ENCODE measurements around the gene AUTS2.

The AUTS2 gene

GRCh38 chr7:70659263-70659662 is 1061.0 kb downstream of the AUTS2 start:
- peaks cover 10% of the 10 kb centered on the region for H3K27me3 Mint-ChIP-seq (ENCODE audit: low read depth)
- H3K27ac Mint-ChIP-seq: no peak overlapping the region

GRCh38 chr7:70660154-70660818 is 1062.0 kb downstream of the AUTS2 start:
- no peaks in the 10 kb centered on the region for H3K9me3 Mint-ChIP-seq
- H3K27ac Mint-ChIP-seq: no peak overlapping the region
- H3K4me3 Mint-ChIP-seq: no peak overlapping the region
- peaks cover 18% of the 10 kb centered on the region for H3K4me1 Mint-ChIP-seq
- no peak for TF ChIP-seq CTCF (IDR thresholded peaks at IDR 0.05; ENCODE audit: unreplicated experiment in 3 of 3)
- H3K36me3 Mint-ChIP-seq (ENCODE audit: low read depth): peaks cover 7% of the 10 kb centered on the region
- peaks cover 10% of the 10 kb centered on the region for H3K27me3 Mint-ChIP-seq (ENCODE audit: low read depth)

More at GRCh38 chr7:70659263-70659662, 1061.0 kb downstream of the AUTS2 start:
- no peak for TF ChIP-seq CTCF (IDR thresholded peaks at IDR 0.05; ENCODE audit: unreplicated experiment in 3 of 3)
- no peak overlapping the region for H3K4me3 Mint-ChIP-seq
- H3K4me1 Mint-ChIP-seq: peaks cover 26% of the 10 kb centered on the region
- H3K9me3 Mint-ChIP-seq: no peaks in the 10 kb centered on the region
- H3K36me3 Mint-ChIP-seq (ENCODE audit: low read depth): peaks cover 7% of the 10 kb centered on the region

- Mint-ChIP-seq H3K36me3 (ENCODE audit: low read depth) (peaks cover 7% of the 10 kb centered on the region), H3K27ac (no peak overlapping the region), H3K4me1 (peaks cover 16% of the 10 kb centered on the region), H3K27me3 (ENCODE audit: low read depth) (peaks cover 10% of the 10 kb centered on the region), H3K9me3 (no peaks in the 10 kb centered on the region), H3K4me3 (no peak overlapping the region)
- TF ChIP-seq CTCF (IDR thresholded peaks at IDR 0.05; ENCODE audit: unreplicated experiment in 3 of 3): no peak
Observed at GRCh38 chr7:70660819-70661191, 1062.5 kb downstream of the AUTS2 start.

- H3K27me3 Mint-ChIP-seq (ENCODE audit: low read depth): peaks cover 10% of the 10 kb centered on the region
- no peak for TF ChIP-seq CTCF (IDR thresholded peaks at IDR 0.05; ENCODE audit: unreplicated experiment in 3 of 3)
- peaks cover 5% of the 10 kb centered on the region for H3K4me1 Mint-ChIP-seq
- H3K27ac Mint-ChIP-seq: no peak overlapping the region
- no peak overlapping the region for H3K4me3 Mint-ChIP-seq
- H3K36me3 Mint-ChIP-seq (ENCODE audit: low read depth): peaks cover 3% of the 10 kb centered on the region
- H3K9me3 Mint-ChIP-seq: no peaks in the 10 kb centered on the region
Observed at GRCh38 chr7:70663680-70664079, 1065.4 kb downstream of the AUTS2 start.

GRCh38 chr7:70665997-70666396 is 1067.7 kb downstream of the AUTS2 start:
- Mint-ChIP-seq H3K4me1 (peaks cover 6% of the 10 kb centered on the region), H3K36me3 (ENCODE audit: low read depth) (no peaks in the 10 kb centered on the region), H3K27ac (no peak overlapping the region), H3K27me3 (ENCODE audit: low read depth) (peaks cover 5% of the 10 kb centered on the region), H3K4me3 (no peak overlapping the region), H3K9me3 (no peaks in the 10 kb centered on the region)
- no peak for TF ChIP-seq CTCF (IDR thresholded peaks at IDR 0.05; ENCODE audit: unreplicated experiment in 3 of 3)

GRCh38 chr7:70667406-70667805 is 1069.1 kb downstream of the AUTS2 start:
- Mint-ChIP-seq H3K27me3 (ENCODE audit: low read depth) (peaks cover 5% of the 10 kb centered on the region), H3K36me3 (ENCODE audit: low read depth) (no peaks in the 10 kb centered on the region), H3K4me1 (peaks cover 6% of the 10 kb centered on the region), H3K9me3 (no peaks in the 10 kb centered on the region), H3K27ac (no peak overlapping the region), H3K4me3 (no peak overlapping the region)
- no peak for TF ChIP-seq CTCF (IDR thresholded peaks at IDR 0.05; ENCODE audit: unreplicated experiment in 3 of 3)
